Nucleus accumbens (tissue), 56 donors: ENCODE measurements around the gene STXBP6.

Experiments
- DNase-seq, 56 donors: peaks; one replicate each; lab custom pipeline; 2025; lab: John Stamatoyannopoulos, UW

STXBP6 gene

DNA sequence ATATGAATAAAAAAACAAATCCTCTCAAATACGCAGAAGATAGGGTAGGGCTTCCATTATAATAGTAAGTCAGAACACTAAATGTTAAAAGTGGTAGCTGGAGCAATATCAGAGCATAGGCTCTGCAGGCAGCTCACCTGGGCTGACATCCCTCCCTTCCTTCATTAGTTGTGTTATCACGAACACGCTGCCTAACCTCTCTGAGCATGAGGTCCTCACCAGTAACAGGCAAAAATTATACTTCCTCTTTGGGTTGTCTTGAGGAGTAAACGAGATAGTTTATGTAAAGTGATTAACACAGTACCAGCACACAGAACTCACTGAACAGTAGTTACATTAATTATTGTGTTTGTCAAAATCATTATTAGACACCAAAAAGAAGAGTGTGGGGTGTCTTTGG is 154.3 kb downstream of the STXBP6 start:
- DNase-seq, result no peak

- no peak for DNase-seq
Measured at GRCh38 chr14:24895243-24895583, 154.7 kb downstream of the STXBP6 start.

DNA sequence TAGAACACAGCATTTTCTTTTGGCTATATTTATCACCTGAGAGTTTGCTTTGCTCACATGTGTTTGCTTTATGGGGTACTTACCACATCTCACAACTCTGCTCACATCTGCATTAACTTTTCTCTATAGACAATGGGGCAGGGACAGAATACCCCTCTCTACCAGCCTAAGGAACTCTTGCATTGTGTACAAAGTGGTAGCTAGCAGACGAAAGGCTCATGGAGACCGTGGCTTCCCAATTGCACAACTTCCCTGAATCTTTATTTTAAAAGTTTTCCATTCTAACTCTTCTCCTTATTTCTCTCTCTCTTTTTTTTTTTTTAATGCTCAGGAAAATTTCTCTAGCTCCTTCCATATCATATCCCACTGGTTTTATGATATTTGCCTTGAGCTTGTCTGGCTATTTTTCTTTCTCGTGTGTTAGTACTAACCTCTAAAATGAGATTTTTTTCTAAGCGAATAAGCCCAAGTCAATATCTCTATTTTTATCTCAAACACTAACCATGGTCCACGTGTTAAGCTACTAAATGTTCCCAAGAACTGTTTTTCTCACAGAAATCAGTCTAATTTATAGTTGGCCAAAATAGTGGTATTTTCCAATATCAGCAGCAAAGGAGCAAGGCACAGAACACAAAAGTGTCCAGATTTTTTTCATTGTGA is 155.2 kb downstream of the STXBP6 start:
- DNase-seq, result no peak

DNA sequence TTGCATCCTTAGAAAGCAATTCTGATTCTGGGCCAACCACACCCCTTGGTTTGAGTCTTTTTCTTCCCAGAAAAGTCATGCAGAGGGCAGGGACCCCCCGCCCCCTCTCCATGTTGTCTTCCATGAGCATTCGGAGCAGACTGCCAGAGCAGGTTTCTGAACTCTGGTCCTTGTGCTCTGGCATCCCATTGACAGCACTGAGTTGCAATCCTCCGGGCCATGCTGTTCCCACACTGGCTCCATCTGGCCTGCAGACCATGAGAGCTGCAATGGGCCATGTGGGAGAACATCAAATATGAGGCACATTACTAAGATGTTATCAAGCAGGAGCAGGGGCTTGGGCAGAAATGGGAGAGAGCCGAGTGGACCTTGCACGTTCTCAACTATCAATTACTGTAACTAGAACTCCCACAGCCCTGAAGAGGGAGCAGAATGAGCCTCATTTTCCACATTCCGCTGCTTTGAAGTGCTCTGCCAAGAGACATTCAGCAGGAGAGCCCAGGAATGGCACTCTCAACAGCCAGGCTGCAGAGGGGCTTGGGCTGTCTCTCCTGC is 157.4 kb downstream of the STXBP6 start:
- no peak for DNase-seq

GRCh38 chr14:24891987-24892496 is 157.9 kb downstream of the STXBP6 start:
- no peak for DNase-seq

DNA sequence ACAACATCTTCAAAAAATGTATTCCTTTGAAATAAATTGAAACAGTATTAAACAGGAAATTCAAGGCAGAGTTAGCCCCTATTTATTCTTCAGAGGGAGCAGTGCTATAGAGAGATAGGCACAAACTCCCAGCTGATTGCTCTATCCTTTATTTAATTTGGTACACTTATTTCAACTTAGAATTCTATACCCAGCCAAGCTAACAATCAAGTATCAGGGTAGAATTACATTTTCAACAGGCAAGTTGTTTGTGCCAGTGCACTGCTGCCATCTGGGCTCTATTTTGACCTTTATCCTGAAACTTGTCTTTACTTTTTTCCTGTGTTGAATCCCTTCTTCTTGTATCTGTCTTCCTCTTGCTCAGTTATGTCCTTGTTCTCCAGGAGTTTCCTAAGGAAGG is 159.2 kb downstream of the STXBP6 start:
- DNase-seq, result no peak

DNA sequence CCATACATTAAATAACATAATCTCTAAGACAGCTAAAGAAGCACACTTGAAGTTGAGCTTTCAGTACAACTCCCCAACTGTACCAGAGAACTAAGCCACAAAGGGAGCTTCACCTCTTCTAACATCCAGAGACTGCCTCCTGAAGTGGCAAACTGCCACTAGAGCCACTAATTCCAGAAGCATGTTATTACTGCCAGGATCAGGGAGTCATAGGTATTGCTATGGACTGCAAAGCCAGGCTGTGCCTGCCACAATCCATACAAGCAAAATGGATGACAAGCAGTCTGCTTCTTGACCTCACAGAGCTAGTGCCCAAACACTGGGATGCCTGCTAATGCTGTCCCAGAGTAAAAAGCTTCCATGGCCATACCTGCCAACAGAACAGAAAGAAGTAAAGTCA is 160.1 kb downstream of the STXBP6 start:
- no peak for DNase-seq

DNA sequence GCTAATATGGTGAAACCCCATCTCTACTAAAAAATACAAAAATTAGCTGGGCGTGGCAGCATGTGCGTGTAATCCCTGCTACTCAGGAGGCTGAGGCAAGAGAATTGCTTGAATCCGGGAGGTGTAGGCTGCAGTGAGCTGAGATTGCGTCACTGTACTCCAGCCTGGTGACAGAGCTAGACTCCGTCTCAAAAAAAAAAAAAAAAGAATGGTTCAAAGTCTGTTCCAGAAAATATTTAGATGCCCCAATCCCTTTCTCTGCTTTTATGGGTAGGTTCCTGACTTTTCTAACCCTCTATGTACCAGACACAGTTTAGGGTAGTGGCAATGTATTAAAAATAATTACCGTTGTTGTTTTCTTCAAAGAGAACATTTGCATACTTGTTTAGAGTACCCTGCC is 161.4 kb downstream of the STXBP6 start:
- DNase-seq, result no peak

GRCh38 chr14:24887623-24888304 is 162.2 kb downstream of the STXBP6 start:
- no peak for DNase-seq

GRCh38 chr14:24885410-24885913 is 164.5 kb downstream of the STXBP6 start:
- DNase-seq, result no peak

DNA sequence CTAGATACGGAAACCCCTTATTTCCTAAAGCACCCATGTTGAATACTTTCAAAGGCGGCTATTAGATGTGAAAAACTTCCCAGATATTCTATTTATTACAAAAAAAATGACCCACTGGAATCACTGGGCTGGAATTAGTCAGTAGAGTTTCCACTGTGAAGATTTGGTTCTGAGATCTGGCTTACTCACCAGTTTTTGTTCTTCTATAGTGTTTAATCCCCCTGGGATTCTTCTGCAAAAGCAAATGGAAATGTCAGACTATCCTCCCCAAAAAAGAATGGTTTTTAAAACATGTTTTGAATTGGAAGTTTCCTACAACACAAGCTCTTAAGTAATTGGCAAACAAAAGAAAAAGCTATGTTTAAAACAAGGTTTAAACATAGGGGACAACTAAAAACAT is 166.4 kb downstream of the STXBP6 start:
- no peak for DNase-seq

GRCh38 chr14:24881116-24881893 is 168.6 kb downstream of the STXBP6 start:
- no peak for DNase-seq

DNA sequence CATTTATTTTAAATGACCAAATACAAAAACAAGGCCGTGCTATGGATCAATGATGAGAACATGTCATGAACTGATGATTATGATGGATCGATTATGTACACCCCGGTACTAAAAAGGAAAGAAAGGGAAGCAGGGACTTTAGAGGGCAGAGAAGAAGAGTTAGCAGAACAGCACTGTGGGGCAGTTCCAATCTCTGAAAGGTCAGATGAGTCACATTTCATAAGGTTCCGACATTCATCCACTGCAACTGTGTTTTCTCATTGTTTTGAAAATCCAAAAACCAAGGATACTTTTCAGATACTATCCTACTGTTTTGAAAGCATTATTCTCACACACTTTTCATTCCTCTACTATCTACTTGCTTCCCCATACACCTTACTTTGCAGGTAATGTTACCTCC is 169.3 kb downstream of the STXBP6 start:
- no peak for DNase-seq

- peak in 3 of 56 donors; percentile 8 to 40 (median 29) for DNase-seq
Measured at GRCh38 chr14:24879661-24880386, 170.1 kb downstream of the STXBP6 start.

- peak in 2 of 56 donors; percentile 13 to 38 for DNase-seq
Measured at GRCh38 chr14:24876996-24877395, 173.0 kb downstream of the STXBP6 start.

- peak in 2 of 56 donors; percentile 19 to 40 for DNase-seq
Measured at GRCh38 chr14:24875991-24876878, 173.7 kb downstream of the STXBP6 start.

GRCh38 chr14:24875203-24875838 is 174.6 kb downstream of the STXBP6 start:
- no peak for DNase-seq

GRCh38 chr14:24874514-24875202 is 175.3 kb downstream of the STXBP6 start:
- no peak for DNase-seq
